IPS-20b (cell line): ENCODE results near the gene ADAM23.

ENCODE experiments used
- H3K27ac ChIP-seq: one replicate; pipeline ENCODE4 v1.5.1; 2013; ENCODE audit warnings: low read length
- H3K27me3 ChIP-seq: 2 replicates; pipeline ENCODE4 v1.6.1; 2013; ENCODE audit warnings: mild to moderate bottlenecking, low read length, inconsistent platforms; ENCODE audit not compliant: insufficient read depth
- H3K36me3 ChIP-seq: 2 replicates; pipeline ENCODE4 v1.6.1; 2013; ENCODE audit warnings: low read depth, mild to moderate bottlenecking, inconsistent platforms, low read length, moderate library complexity; ENCODE audit not compliant: insufficient read depth
- H3K4me1 ChIP-seq: 2 replicates; pipeline ENCODE4 v1.6.1; 2013; ENCODE audit warnings: mild to moderate bottlenecking, control low read depth, inconsistent platforms, low read length, moderate library complexity; ENCODE audit not compliant: insufficient read depth
- H3K4me3 ChIP-seq: 2 replicates; pipeline ENCODE4 v1.5.1; 2013; ENCODE audit warnings: mild to moderate bottlenecking, low read length, inconsistent platforms
- H3K9ac ChIP-seq: 2 replicates; pipeline ENCODE4 v1.6.1; 2013; ENCODE audit warnings: low read depth, mild to moderate bottlenecking, inconsistent platforms, low read length, moderate library complexity
- H3K9me3 ChIP-seq: 2 replicates; pipeline ENCODE4 v1.6.1; 2013; ENCODE audit warnings: mild to moderate bottlenecking, low read depth, low read length, inconsistent platforms; ENCODE audit not compliant: insufficient read depth

Gene ADAM23

GRCh38 chr2:206572725-206573124 lies 129.4 kb downstream of the ADAM23 start:
- no peaks in the 10 kb centered on the region for H3K4me1 ChIP-seq
- H3K4me3 ChIP-seq: no peak overlapping the region
- no peak overlapping the region for H3K9ac ChIP-seq
- no peak overlapping the region for H3K27ac ChIP-seq
- H3K36me3 ChIP-seq: peaks cover 15% of the 10 kb centered on the region; the same call in 1 of the 2 replicates
- H3K9me3 ChIP-seq: no peaks in the 10 kb centered on the region
- H3K27me3 ChIP-seq: no peaks in the 10 kb centered on the region

GRCh38 chr2:206573793-206574192 lies 130.5 kb downstream of the ADAM23 start:
- H3K9ac ChIP-seq: no peak overlapping the region

DNA sequence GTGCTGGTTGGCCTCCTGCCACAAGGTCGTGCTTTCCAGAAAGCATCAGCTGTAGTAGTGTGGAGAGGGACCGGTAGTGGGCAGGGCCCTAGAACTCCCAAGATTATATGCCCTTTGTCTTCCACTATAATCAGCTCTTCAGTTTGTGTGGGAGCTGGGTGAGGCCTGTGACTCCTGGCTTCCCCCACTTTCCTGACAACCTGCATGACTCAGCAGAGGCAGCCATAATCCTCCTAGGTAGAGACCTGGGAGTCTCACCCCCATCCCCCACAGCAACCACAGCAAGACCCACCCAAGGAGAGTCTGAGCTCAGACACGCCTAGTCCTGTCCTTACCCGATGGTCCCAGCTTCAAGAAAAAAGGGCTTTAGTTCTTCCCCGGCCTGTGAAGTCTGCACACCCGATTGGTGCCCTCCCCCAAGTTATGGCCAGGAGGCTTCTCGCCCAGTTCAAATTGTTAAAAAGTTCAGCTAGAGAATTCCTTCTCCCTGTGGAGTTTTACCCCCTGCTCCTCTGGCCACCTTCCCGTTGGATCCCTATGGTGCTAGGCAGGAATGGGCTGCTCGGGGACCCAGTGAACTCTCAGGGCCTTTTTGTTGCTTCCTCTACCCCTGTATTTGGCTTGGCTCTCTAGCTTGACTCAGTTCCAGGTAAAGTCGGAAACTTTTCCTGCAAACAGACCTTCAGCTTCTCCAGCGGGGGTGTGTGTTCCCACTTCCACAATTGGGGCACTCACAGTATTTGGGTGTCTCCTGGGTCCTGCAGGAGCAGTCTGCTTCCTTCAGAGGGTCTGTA lies 141.2 kb downstream of the ADAM23 start:
- H3K9me3 ChIP-seq: no peaks in the 10 kb centered on the region
- H3K4me1 ChIP-seq: no peaks in the 10 kb centered on the region
- H3K27me3 ChIP-seq: no peaks in the 10 kb centered on the region
- H3K9ac ChIP-seq: no peak overlapping the region
- H3K4me3 ChIP-seq: no peak overlapping the region
- no peak overlapping the region for H3K27ac ChIP-seq
- H3K36me3 ChIP-seq: no peaks in the 10 kb centered on the region

More at GRCh38 chr2:206573793-206574192, 130.5 kb downstream of the ADAM23 start:
- Histone ChIP-seq H3K4me3 (no peak overlapping the region), H3K27me3 (no peaks in the 10 kb centered on the region), H3K4me1 (no peaks in the 10 kb centered on the region), H3K27ac (no peak overlapping the region), H3K9me3 (no peaks in the 10 kb centered on the region), H3K36me3 (peaks cover 12% of the 10 kb centered on the region; the same call in 1 of the 2 replicates)

GRCh38 chr2:206585335-206585734 lies 142.0 kb downstream of the ADAM23 start:
- no peaks in the 10 kb centered on the region for H3K27me3 ChIP-seq
- no peak overlapping the region for H3K9ac ChIP-seq
- no peaks in the 10 kb centered on the region for H3K4me1 ChIP-seq
- H3K27ac ChIP-seq: no peak overlapping the region
- no peak overlapping the region for H3K4me3 ChIP-seq
- H3K9me3 ChIP-seq: no peaks in the 10 kb centered on the region
- no peaks in the 10 kb centered on the region for H3K36me3 ChIP-seq

DNA sequence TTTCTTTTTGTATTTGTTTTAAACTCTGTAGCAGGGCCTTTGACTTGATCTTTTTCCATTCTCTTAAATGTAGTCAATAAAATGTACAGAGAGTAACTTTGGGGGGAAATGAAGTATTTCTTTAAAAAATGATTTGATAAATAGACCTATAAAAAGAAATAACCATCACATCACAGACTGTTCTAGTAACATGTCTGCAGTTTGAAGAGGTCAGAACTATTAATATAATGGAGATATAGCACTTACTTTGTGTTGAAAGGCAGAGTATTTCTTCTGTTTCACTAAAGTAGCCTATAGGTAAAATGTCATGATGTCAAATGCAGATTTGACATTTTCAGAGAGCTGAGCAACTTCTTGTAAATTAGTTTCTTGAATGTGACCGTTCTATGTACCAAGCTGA lies 143.3 kb downstream of the ADAM23 start:
- H3K27me3 ChIP-seq: no peaks in the 10 kb centered on the region
- H3K4me3 ChIP-seq: no peak overlapping the region
- H3K9me3 ChIP-seq: no peaks in the 10 kb centered on the region
- H3K27ac ChIP-seq: no peak overlapping the region
- H3K4me1 ChIP-seq: no peaks in the 10 kb centered on the region
- H3K36me3 ChIP-seq: peaks cover 3% of the 10 kb centered on the region; the same call in 1 of the 2 replicates
- H3K9ac ChIP-seq: no peak overlapping the region

DNA sequence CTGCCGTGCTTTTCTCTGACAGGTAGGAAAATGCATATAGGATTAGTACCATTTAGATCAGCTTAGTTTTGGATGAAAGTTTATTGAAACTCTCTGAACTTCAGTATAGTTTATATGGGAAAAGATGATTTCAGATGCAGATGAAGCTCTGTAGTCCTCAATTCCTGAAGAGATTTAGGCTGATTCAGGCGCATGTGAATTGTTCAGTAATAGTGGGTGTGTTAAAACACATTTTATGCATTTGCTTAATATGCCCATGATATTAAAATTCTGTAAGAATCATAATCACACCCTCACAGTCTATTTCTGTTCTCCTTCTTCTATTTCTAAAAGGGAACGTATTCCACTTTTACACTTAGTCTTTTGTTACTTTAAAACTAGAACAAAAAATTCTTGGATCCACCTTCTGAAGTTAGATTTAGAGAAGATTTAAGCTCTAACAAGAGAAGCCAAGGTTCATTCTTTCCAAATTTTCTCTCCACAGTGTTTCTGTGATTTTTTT lies 154.4 kb downstream of the ADAM23 start:
- H3K36me3 ChIP-seq: peaks cover 21% of the 10 kb centered on the region
- no peak overlapping the region for H3K9ac ChIP-seq
- no peak overlapping the region for H3K4me3 ChIP-seq
- H3K27ac ChIP-seq: no peak overlapping the region
- H3K27me3 ChIP-seq: no peaks in the 10 kb centered on the region
- H3K9me3 ChIP-seq: no peaks in the 10 kb centered on the region
- H3K4me1 ChIP-seq: no peaks in the 10 kb centered on the region

DNA sequence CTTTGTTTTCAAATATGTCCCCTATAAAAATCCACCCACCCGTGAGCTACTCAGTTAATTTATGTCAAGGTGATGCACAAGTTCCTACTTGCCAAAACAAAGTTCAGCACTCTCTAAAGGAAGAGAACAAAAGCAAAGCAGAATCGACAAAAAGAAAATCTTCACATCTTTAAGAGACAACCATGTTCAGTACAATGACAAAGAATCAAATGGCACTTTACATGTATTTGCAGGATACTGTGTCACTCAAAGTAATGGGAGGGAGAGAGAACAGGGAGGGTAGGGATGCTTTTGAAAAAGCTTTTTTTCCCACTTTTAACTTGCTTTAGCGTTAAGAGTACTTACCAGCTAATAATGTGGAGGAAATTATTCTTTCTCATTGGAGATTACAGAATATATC lies 159.9 kb downstream of the ADAM23 start:
- Histone ChIP-seq H3K4me1 (no peaks in the 10 kb centered on the region), H3K9me3 (no peaks in the 10 kb centered on the region), H3K27me3 (no peaks in the 10 kb centered on the region), H3K9ac (no peak overlapping the region), H3K4me3 (no peak overlapping the region), H3K36me3 (0 out of 2 replicates have a peak, but pooled peaks cover 4% of the 10 kb centered on the region), H3K27ac (no peak overlapping the region)

- 0 out of 2 replicates have a peak, but pooled peaks cover 4% of the 10 kb centered on the region for H3K36me3 ChIP-seq
- no peaks in the 10 kb centered on the region; the same call in 1 of the 2 replicates for H3K4me1 ChIP-seq
- no peak overlapping the region for H3K27ac ChIP-seq
- H3K27me3 ChIP-seq: no peaks in the 10 kb centered on the region
- H3K9me3 ChIP-seq: no peaks in the 10 kb centered on the region; the same call in 1 of the 2 replicates
- no peak overlapping the region for H3K4me3 ChIP-seq
- H3K9ac ChIP-seq: no peak overlapping the region
These were observed 167.1 kb downstream of the ADAM23 start for GRCh38 chr2:206610451-206610850.

DNA sequence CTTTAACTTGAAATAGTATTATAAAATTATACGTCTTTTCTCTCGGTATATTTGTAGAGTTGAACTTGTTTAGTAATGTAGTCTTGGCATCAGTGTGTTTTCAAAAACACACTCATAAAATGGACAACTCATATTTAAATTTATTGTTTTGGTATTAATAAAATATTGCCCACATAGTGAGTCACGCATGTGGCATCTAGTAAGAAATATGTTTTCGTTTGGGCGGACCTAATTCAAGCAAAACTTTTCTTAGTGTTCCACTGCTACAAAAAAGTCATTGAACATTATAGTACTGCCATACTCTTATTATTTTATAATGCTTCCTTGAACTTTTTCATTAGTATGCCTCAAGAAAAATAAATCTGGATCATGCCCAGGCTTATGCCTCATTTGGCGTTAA lies 167.9 kb downstream of the ADAM23 start:
- Histone ChIP-seq H3K36me3 (0 out of 2 replicates have a peak, but pooled peaks cover 4% of the 10 kb centered on the region), H3K27me3 (no peaks in the 10 kb centered on the region), H3K27ac (no peak overlapping the region), H3K4me3 (no peak overlapping the region), H3K9me3 (no peaks in the 10 kb centered on the region; the same call in 1 of the 2 replicates), H3K9ac (no peak overlapping the region), H3K4me1 (no peaks in the 10 kb centered on the region; the same call in 1 of the 2 replicates)

DNA sequence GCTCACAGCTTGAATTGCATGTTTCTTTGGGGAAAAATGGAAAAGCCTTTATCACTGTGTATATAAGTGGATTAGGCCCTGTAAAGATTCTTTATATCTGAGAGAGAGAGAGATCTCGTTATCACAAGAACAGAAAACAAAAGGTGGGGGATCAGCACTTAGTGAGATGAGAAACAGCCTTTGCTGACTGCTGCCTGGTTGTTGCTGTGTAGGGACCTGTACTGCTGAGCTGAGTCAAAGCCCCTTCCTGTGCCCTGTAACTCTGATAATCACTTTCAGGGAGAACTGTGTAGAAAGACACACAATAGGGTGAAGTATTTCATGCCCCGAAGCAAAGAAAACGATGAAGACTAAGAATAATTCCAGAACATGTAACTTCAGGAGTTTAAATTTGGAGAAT lies 168.4 kb downstream of the ADAM23 start:
- Histone ChIP-seq H3K4me1 (no peaks in the 10 kb centered on the region; the same call in 1 of the 2 replicates), H3K9me3 (no peaks in the 10 kb centered on the region; the same call in 1 of the 2 replicates), H3K9ac (no peak overlapping the region), H3K27me3 (no peaks in the 10 kb centered on the region), H3K36me3 (0 out of 2 replicates have a peak, but pooled peaks cover under 1% of the 10 kb centered on the region), H3K4me3 (no peak overlapping the region), H3K27ac (no peak overlapping the region)

DNA sequence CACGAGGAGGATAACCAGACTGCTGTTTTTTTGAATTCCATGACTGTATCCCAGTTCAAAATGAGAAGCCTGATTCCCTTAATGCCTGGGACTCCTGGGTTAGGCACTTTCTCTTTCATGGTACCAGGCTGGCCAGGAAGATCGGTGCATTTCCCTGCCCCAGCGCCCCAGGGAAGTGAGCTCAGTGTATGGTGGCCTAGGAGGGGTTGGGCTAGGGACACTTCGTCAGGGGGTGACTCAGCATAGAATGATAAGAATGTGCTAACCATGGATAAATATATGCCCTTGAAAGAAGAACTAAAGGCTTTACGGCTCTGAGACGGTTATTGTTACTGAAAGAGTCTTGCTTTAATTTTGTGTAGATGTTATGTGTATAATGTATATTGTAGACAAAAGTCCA lies 171.5 kb downstream of the ADAM23 start:
- H3K27ac ChIP-seq: no peak overlapping the region

More for the DNA sequence above, 171.5 kb downstream of the ADAM23 start:
- Histone ChIP-seq H3K4me3 (no peak overlapping the region), H3K9me3 (no peaks in the 10 kb centered on the region; the same call in 1 of the 2 replicates), H3K27me3 (no peaks in the 10 kb centered on the region), H3K36me3 (no peaks in the 10 kb centered on the region), H3K4me1 (no peaks in the 10 kb centered on the region; the same call in 1 of the 2 replicates), H3K9ac (no peak overlapping the region)
